Natural killer cell (primary cell): ENCODE results near the gene STXBP5L. TPM values are rescaled to one million over a fixed set of nuclear protein-coding genes. Genes with fewer than 3 reads are reported as not detected.

ENCODE experiments used
- ATAC-seq, 3 donors: fragments of 150-1000 bp in 2 of 3; fragments of 200-7000 bp in 1 of 3; cut with Tn5 transposase; 1 replicate in 1 of 3; 2 replicates in 2 of 3; pipeline ENCODE4 v1.10.0; 2021; ENCODE audit warnings: mild to moderate bottlenecking in 2 of 3, moderate library complexity in 2 of 3
- DNase-seq, 2 donors: peaks; one replicate each; pipeline versions ENCODE4 v3.0.0 to v3.0.0-alpha.2; 2013 to 2021; ENCODE audit warnings: mixed read lengths in 1 of 2
- H3K27ac ChIP-seq: one replicate; pipeline ENCODE4 v1.5.1; 2013; ENCODE audit warnings: mild to moderate bottlenecking, low read length
- H3K27me3 ChIP-seq: one replicate; pipeline ENCODE4 v1.6.1; 2013; ENCODE audit warnings: low read length; ENCODE audit not compliant: control insufficient read depth, insufficient read depth
- H3K36me3 ChIP-seq: one replicate; pipeline ENCODE4 v1.6.1; 2013; ENCODE audit warnings: low read length; ENCODE audit not compliant: control insufficient read depth, insufficient read depth
- H3K4me1 ChIP-seq: one replicate; pipeline ENCODE4 v1.6.1; 2013; ENCODE audit warnings: low read length; ENCODE audit not compliant: control insufficient read depth, insufficient read depth
- H3K4me3 ChIP-seq: one replicate; pipeline ENCODE4 v1.5.1; 2013; ENCODE audit warnings: low read length
- H3K9me3 ChIP-seq: one replicate; pipeline ENCODE4 v1.6.1; 2013; ENCODE audit warnings: low read length; ENCODE audit not compliant: control insufficient read depth, insufficient read depth
- H3K27ac Mint-ChIP-seq, 2 donors: one replicate each; pipeline ENCODE4 v1.8.0; 2022; ENCODE audit warnings: mild to moderate bottlenecking in 2 of 2, mixed read lengths in 2 of 2, moderate library complexity in 1 of 2
- H3K27me3 Mint-ChIP-seq, 2 donors: one replicate each; pipeline ENCODE4 v1.8.0; 2022; ENCODE audit warnings: low read depth in 2 of 2, mixed read lengths in 2 of 2
- H3K36me3 Mint-ChIP-seq: one replicate; pipeline ENCODE4 v1.8.0; 2022; ENCODE audit warnings: mixed read lengths
- H3K4me1 Mint-ChIP-seq, 2 donors: one replicate each; pipeline ENCODE4 v1.8.0; 2022; ENCODE audit warnings: mixed read lengths in 2 of 2
- H3K4me3 Mint-ChIP-seq: one replicate; pipeline ENCODE4 v1.8.0; 2022; ENCODE audit warnings: mild to moderate bottlenecking, moderate library complexity, mixed read lengths
- H3K9me3 Mint-ChIP-seq, 2 donors: one replicate each; pipeline ENCODE4 v1.8.0; 2022; ENCODE audit warnings: mixed read lengths in 2 of 2
- CTCF ChIP-seq: fragments of 200-600 bp; IDR thresholded peaks from one replicate; pipeline ENCODE4 v1.8.0; 2022; ENCODE audit warnings: antibody characterized with exemption
- WGBS: methylation state at CpG from one replicate; pipeline ENCODE4 v1.1.7; 2013; ENCODE audit warnings: missing lambda C conversion rate; ENCODE audit not compliant: insufficient coverage; 5-methylcytosine and 5-hydroxymethylcytosine counted together
- intact Hi-C: fragments of 100-400 bp; cut with micrococcal nuclease; formaldehyde crosslinking; loops from one replicate; pipeline ENCODE4 v1.14.2; 2022
- total RNA-seq, 4 donors: library from RNA; stranded (reverse); fragments of 120-200 nt in 1 of 4; gene quantifications; one replicate each; pipeline versions ENCODE4 v1.2.3 to v1.2.4, GENCODE V29; 2013 to 2022

STXBP5L gene
- total RNA-seq = not detected
- not detected for total RNA-seq (2013)

GRCh38 chr3:120908030-120908794 lies at the start of gene STXBP5L:
Gene STXBP5L (plus strand): TSS chr3:120908205. CDS start chr3:120909579, 1,374 bp downstream.
- H3K4me3 ChIP-seq = no peak within 1 kb of the TSS
- peaks cover 19% of the 10 kb centered on the region for H3K27me3 ChIP-seq
- Mint-ChIP-seq H3K4me3 (peak within 1 kb of the TSS; percentile 85), H3K27me3 (peaks cover 37 to 55% of the 10 kb centered on the region in 2 donors), H3K36me3 (peaks cover 16% of the 10 kb centered on the region), H3K27ac (no peak within 1 kb of the TSS), H3K9me3 (peaks cover 9 to 10% of the 10 kb centered on the region in 2 donors), H3K4me1 (peaks cover 5 to 10% of the 10 kb centered on the region in 2 donors)
- H3K4me1 ChIP-seq = peaks cover 10% of the 10 kb centered on the region
- 2% methylated on average over 77 of the region's 83 CpGs for WGBS
- intact Hi-C loops = no loop called here
- no peak for TF ChIP-seq CTCF
- ATAC-seq = peak in 1 of 3 donors; percentile 46
- peak in 1 of 2 donors; percentile 19 for DNase-seq
- H3K36me3 ChIP-seq = no peaks in the 10 kb centered on the region
- H3K27ac ChIP-seq = no peak within 1 kb of the TSS
- no peaks in the 10 kb centered on the region for H3K9me3 ChIP-seq

- intact Hi-C loops = no loop called here
- H3K36me3 Mint-ChIP-seq = no peaks in the 10 kb centered on the region
- no peak for TF ChIP-seq CTCF
- H3K4me3 Mint-ChIP-seq = no peak overlapping the region
- Histone ChIP-seq H3K27ac (no peak overlapping the region), H3K9me3 (no peaks in the 10 kb centered on the region), H3K27me3 (no peaks in the 10 kb centered on the region), H3K4me1 (no peaks in the 10 kb centered on the region), H3K36me3 (no peaks in the 10 kb centered on the region), H3K4me3 (no peak overlapping the region)
- H3K9me3 Mint-ChIP-seq = peaks cover 0 to 5% of the 10 kb centered on the region in 2 donors
- H3K4me1 Mint-ChIP-seq = no peaks in the 10 kb centered on the region
- peaks cover 0 to 3% of the 10 kb centered on the region in 2 donors for H3K27me3 Mint-ChIP-seq
- WGBS = 96% methylated on average over 2 of the region's 3 CpGs
- no peak overlapping the region for H3K27ac Mint-ChIP-seq
- DNase-seq (no peak), ATAC-seq (no peak)
These were observed 49.5 kb upstream of the STXBP5L start for GRCh38 chr3:120858521-120858920.

GRCh38 chr3:120864541-120864940 lies 43.5 kb upstream of the STXBP5L start:
- no peak overlapping the region for H3K27ac Mint-ChIP-seq
- no peak for ATAC-seq
- no peak overlapping the region for H3K4me3 Mint-ChIP-seq
- DNase-seq = no peak
- H3K27me3 Mint-ChIP-seq = no peaks in the 10 kb centered on the region
- intact Hi-C loops = no loop called here
- Histone ChIP-seq H3K36me3 (no peaks in the 10 kb centered on the region), H3K27ac (no peak overlapping the region), H3K27me3 (no peaks in the 10 kb centered on the region), H3K4me3 (no peak overlapping the region), H3K4me1 (no peaks in the 10 kb centered on the region), H3K9me3 (no peaks in the 10 kb centered on the region)
- TF ChIP-seq CTCF = no peak
- peaks cover 2 to 5% of the 10 kb centered on the region in 2 donors for H3K9me3 Mint-ChIP-seq
- WGBS = 79% methylated on average over 5 of the region's 5 CpGs
- no peaks in the 10 kb centered on the region for H3K4me1 Mint-ChIP-seq
- no peaks in the 10 kb centered on the region for H3K36me3 Mint-ChIP-seq

GRCh38 chr3:120875507-120875906 lies 32.5 kb upstream of the STXBP5L start:
- DNase-seq (no peak), ATAC-seq (no peak)
- Mint-ChIP-seq H3K36me3 (no peaks in the 10 kb centered on the region), H3K9me3 (peaks cover 0 to 3% of the 10 kb centered on the region in 2 donors), H3K27me3 (no peaks in the 10 kb centered on the region), H3K4me3 (no peak overlapping the region), H3K4me1 (no peaks in the 10 kb centered on the region), H3K27ac (no peak overlapping the region)
- Histone ChIP-seq H3K36me3 (no peaks in the 10 kb centered on the region), H3K4me3 (no peak overlapping the region), H3K27ac (no peak overlapping the region), H3K27me3 (no peaks in the 10 kb centered on the region), H3K4me1 (no peaks in the 10 kb centered on the region), H3K9me3 (no peaks in the 10 kb centered on the region)
- intact Hi-C loops = no loop called here
- 89% methylated on average over 1 of the region's 1 CpG for WGBS
- TF ChIP-seq CTCF = no peak
